ENCODE measurements around the gene ADGRG3. TPM values are rescaled to one million over a fixed set of nuclear protein-coding genes. Genes with fewer than 3 reads are reported as not detected.

The ADGRG3 gene
- total and polyA plus RNA-seq, 2 donors (not counting 1 experiment from before 2014, with no cell fraction given) = not detected

GRCh38 chr16:57624806-57625500 lies 43.2 kb upstream of the ADGRG3 start:
- 55% methylated on average over 12 of the region's 17 CpGs for WGBS (ENCODE audit: insufficient coverage)
- Histone ChIP-seq H3K79me2 (ENCODE audit: control insufficient read depth, insufficient read depth, low read length) (no peaks in the 10 kb centered on the region), H3K36me3 (replicated peaks in 1 of 2; ENCODE audit: control extremely low read depth in 1 of 2, control insufficient read depth in 1 of 2, extremely low read depth in 1 of 2, insufficient read depth in 2 of 2, low read length in 1 of 2) (no peaks in the 10 kb centered on the region), H2AFZ (ENCODE audit: insufficient read depth, low read depth, low read length, poor library complexity, severe bottlenecking) (no peak overlapping the region), H3K27me3 (replicated peaks in 1 of 4; ENCODE audit: control extremely low read depth in 1 of 4, control insufficient read depth in 3 of 4, insufficient read depth in 4 of 4, low read length in 3 of 4) (peaks cover 0 to 27% (median 10%) of the 10 kb centered on the region in 4 experiments), H3K9me3 (ENCODE audit: control extremely low read depth in 1 of 3, control insufficient read depth in 2 of 3, insufficient read depth in 1 of 3, low read length in 2 of 3) (peaks cover 0 to 3% (median 0%) of the 10 kb centered on the region in 3 donors), H3K4me2 (replicated peaks; ENCODE audit: low read depth, low read length, poor library complexity, severe bottlenecking) (no peak overlapping the region), H3K9ac (ENCODE audit: low read length) (no peak overlapping the region), H3K27ac (ENCODE audit: low read length in 2 of 2) (no peak overlapping the region), H3K4me1 (ENCODE audit: control insufficient read depth in 2 of 2, insufficient read depth in 2 of 2, low read length in 2 of 2) (peaks cover 0 to 5% of the 10 kb centered on the region in 2 donors), H4K20me1 (ENCODE audit: control insufficient read depth, insufficient read depth, low read length, poor library complexity, severe bottlenecking) (no peaks in the 10 kb centered on the region), H3K4me3 (ENCODE audit: control extremely low read depth in 1 of 5, extremely low read depth in 1 of 5, insufficient read depth in 1 of 5, low read depth in 2 of 5, low read length in 4 of 5) (no peak overlapping the region)
- DNase-seq (no peak), ATAC-seq (ENCODE audit: low read depth) (no peak)
- Mint-ChIP-seq H3K27me3 (peaks cover 46% of the 10 kb centered on the region), H3K9me3 (ENCODE audit: insufficient read depth) (no peaks in the 10 kb centered on the region), H3K4me1 (peaks cover 3% of the 10 kb centered on the region), H3K4me3 (no peak overlapping the region), H3K27ac (no peak overlapping the region)
- TF ChIP-seq EZH2 (IDR thresholded peaks at IDR 0.05; ENCODE audit: borderline replicate concordance, insufficient read depth, low read depth, low read length, poor library complexity, severe bottlenecking) = no peak
- TF ChIP-seq CTCF (IDR thresholded peaks at IDR 0.05) = no peak
- intact Hi-C loops (cut with micrococcal nuclease) = no loop called here
- POLR2A ChIA-PET = no interaction called here
- CTCF ChIA-PET = no interaction called here

GRCh38 chr16:57626420-57627170 lies 41.5 kb upstream of the ADGRG3 start:
- H3K9me3 Mint-ChIP-seq (ENCODE audit: insufficient read depth) = no peaks in the 10 kb centered on the region
- Histone ChIP-seq H3K9me3 (ENCODE audit: control extremely low read depth in 1 of 3, control insufficient read depth in 2 of 3, insufficient read depth in 1 of 3, low read length in 2 of 3) (peaks cover 0 to 3% (median 0%) of the 10 kb centered on the region in 3 donors), H3K9ac (ENCODE audit: low read length) (no peak overlapping the region), H3K27ac (ENCODE audit: low read length in 2 of 2) (no peak overlapping the region), H3K27me3 (replicated peaks in 1 of 4; ENCODE audit: control extremely low read depth in 1 of 4, control insufficient read depth in 3 of 4, insufficient read depth in 4 of 4, low read length in 3 of 4) (peaks cover 0 to 42% (median 14%) of the 10 kb centered on the region in 4 experiments), H3K36me3 (replicated peaks in 1 of 2; ENCODE audit: control extremely low read depth in 1 of 2, control insufficient read depth in 1 of 2, extremely low read depth in 1 of 2, insufficient read depth in 2 of 2, low read length in 1 of 2) (no peaks in the 10 kb centered on the region), H3K4me1 (ENCODE audit: control insufficient read depth in 2 of 2, insufficient read depth in 2 of 2, low read length in 2 of 2) (peaks cover 0 to 5% of the 10 kb centered on the region in 2 donors), H4K20me1 (ENCODE audit: control insufficient read depth, insufficient read depth, low read length, poor library complexity, severe bottlenecking) (no peaks in the 10 kb centered on the region), H3K79me2 (ENCODE audit: control insufficient read depth, insufficient read depth, low read length) (no peaks in the 10 kb centered on the region), H3K4me2 (replicated peaks; ENCODE audit: low read depth, low read length, poor library complexity, severe bottlenecking) (no peak overlapping the region), H3K4me3 (ENCODE audit: control extremely low read depth in 1 of 5, extremely low read depth in 1 of 5, insufficient read depth in 1 of 5, low read depth in 2 of 5, low read length in 4 of 5) (no peak overlapping the region), H2AFZ (ENCODE audit: insufficient read depth, low read depth, low read length, poor library complexity, severe bottlenecking) (no peak overlapping the region)
- H3K27ac Mint-ChIP-seq = no peak overlapping the region
- no peak overlapping the region for H3K4me3 Mint-ChIP-seq
- intact Hi-C loops (cut with micrococcal nuclease) = no loop called here
- TF ChIP-seq CTCF (IDR thresholded peaks at IDR 0.05) (no peak), EZH2 (IDR thresholded peaks at IDR 0.05; ENCODE audit: borderline replicate concordance, insufficient read depth, low read depth, low read length, poor library complexity, severe bottlenecking) (no peak)
- peaks cover 3% of the 10 kb centered on the region for H3K4me1 Mint-ChIP-seq
- no peak for DNase-seq
- WGBS (ENCODE audit: insufficient coverage) = 84% methylated on average over 9 of the region's 10 CpGs
- peaks cover 57% of the 10 kb centered on the region for H3K27me3 Mint-ChIP-seq
- POLR2A ChIA-PET = no interaction called here
- ATAC-seq (ENCODE audit: low read depth) = no peak
- CTCF ChIA-PET = interaction anchor here (0.7 kb wide), 1 partner anchor 12 kb away, joined by 3 read pairs; no protein-coding TSS in a partner anchor
